GM12892 (cell line): ENCODE data around the gene YIPF2.

Source experiments
- DNase-seq: peaks from one replicate; pipeline ENCODE4 v3.0.0; 2011; ENCODE audit not compliant: insufficient read length
- FAIRE-seq: peaks from 2 replicates; lab custom pipeline; 2011; peaks lifted over from hg19 to GRCh38; lab: Jason Lieb, UNC
- POLR2A ChIP-seq: IDR thresholded peaks from 2 replicates; pipeline ENCODE4 v1.6.1; 2011; ENCODE audit warnings: low read depth, low read length, control low read depth
- POLR2AphosphoS5 ChIP-seq: IDR thresholded peaks from 2 replicates; pipeline ENCODE4 v1.6.1; 2011; ENCODE audit warnings: low read depth, low read length, control low read depth
- TAF1 ChIP-seq: IDR thresholded peaks from 2 replicates; pipeline ENCODE4 v1.6.1; 2011; ENCODE audit warnings: low read depth, mild to moderate bottlenecking, control low read depth, low read length, borderline replicate concordance

Gene YIPF2

DNA sequence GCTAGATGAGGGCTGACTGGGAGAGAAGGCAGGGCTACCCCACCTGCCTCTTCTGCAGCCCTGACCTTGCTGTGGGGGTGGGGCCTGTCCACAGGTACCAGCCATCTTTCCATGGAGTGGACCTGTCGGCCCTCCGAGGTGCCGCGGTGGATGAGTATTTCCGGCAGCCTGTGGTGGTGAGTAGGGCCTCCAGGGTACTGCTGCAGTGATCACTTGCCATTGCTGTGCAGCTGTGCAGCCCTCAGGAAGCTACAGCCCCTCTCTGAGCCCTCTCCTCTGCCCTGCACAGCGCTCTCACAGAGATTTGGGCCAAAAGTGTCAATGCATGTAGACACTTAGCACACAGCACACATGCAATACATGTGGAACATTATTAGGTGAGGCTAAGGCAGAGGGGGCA, 11.8 kb downstream of the YIPF2 start:
- FAIRE-seq (no peak), DNase-seq (no peak)
- TF ChIP-seq TAF1 (no peak), POLR2AphosphoS5 (no peak), POLR2A (no peak)

DNA sequence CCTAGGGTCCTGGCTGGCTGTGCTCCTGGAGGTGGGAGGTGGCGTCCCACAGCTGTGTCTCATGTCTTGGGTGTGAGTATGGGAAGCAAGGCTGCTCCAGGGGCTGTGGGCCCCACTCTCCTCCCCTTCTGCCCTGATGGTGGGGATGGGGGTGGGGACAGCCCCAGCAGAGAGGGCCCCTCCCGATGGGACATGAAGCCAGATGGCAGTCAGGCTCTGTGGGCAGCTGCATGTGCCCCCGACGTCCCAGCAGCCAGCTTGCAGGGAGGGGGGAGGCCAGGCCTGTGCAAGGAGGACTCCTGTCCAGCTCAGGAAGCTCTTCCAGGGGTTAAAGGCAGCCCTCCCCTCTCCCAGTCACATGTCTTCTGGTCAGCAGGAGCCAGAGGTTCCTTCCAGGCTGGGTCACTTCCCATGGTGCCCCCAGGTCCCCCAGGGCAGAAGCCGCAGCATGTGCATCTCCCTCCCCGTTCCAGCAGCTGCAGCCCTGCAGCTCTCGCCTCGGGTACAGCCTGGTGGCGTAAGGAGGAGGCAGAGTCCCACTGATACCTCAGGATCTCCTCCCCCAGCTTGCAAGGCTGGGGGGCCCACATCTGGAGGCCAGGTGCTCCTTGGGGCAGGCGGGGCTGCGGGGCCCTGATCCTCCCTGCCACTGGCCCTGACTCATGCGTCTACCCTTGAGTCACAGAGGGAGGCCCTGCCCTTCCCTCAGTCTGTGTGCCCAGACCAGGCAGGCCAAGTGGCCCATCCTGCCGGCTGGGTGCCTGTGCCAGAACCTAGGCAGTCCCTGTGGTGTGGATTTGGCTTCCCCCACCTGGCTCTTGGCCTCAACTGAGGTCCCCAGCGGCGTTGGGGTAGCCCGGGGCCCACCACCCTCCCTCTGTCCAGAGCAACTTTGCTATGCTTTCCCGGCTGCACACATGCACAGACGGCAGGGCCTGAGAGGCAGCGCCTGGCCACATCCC, 13.0 kb downstream of the YIPF2 start:
- FAIRE-seq (no peak), DNase-seq (no peak)
- TF ChIP-seq POLR2AphosphoS5, result no peak
- no peak for TF ChIP-seq POLR2A
- TF ChIP-seq TAF1, result no peak

DNA sequence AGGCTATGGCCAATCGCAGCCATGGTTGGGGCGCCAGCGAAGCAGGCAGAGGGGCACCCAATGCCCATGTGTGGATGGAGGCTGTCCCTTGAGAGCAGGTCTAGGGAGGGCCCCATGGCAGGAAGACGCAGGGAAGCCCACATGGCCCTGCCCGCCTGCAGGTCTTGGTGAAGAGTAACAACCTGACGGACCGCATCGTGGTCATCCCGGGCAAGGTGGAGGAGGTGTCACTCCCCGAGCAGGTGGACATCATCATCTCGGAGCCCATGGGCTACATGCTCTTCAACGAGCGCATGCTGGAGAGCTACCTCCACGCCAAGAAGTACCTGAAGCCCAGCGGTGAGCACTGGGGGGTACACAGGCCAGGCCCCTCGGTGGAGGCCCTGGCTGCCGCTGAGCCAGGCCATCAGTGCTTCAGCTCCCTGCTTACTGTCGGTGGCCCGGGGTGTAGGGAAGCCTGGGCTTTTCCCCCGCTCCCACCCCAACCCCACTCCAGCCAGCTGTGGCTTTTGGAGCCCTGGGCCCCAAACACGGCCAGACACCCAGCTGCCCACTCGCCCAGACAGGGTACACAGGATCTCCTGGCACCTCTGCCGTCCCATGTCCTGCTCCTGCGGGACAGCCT, 14.6 kb downstream of the YIPF2 start:
- TF ChIP-seq POLR2A (no peak), POLR2AphosphoS5 (no peak), TAF1 (no peak)
- FAIRE-seq (no peak), DNase-seq (no peak)

DNA sequence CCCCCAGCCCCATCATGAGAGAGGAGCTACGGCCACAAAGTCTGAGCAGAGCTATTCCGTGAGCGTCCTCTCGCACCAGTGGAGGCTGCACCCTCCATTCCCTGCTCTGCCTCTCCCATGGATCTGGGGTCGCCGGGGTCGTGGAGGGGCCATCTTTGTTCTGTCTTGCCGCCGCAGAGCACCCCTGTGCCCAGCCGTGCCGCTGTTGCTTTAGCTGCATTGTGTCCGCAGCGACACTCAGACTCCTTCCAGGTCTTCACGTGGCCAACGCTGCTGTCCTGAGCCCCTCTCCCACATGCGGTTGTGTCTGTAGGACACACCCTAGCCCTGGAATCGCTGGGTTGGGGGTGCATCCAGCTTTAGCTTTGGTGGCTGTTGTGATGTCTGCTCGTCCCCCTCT, 15.8 kb downstream of the YIPF2 start:
- DNase-seq (no peak), FAIRE-seq (no peak)
- TF ChIP-seq POLR2AphosphoS5 (no peak), TAF1 (no peak), POLR2A (no peak)

DNA sequence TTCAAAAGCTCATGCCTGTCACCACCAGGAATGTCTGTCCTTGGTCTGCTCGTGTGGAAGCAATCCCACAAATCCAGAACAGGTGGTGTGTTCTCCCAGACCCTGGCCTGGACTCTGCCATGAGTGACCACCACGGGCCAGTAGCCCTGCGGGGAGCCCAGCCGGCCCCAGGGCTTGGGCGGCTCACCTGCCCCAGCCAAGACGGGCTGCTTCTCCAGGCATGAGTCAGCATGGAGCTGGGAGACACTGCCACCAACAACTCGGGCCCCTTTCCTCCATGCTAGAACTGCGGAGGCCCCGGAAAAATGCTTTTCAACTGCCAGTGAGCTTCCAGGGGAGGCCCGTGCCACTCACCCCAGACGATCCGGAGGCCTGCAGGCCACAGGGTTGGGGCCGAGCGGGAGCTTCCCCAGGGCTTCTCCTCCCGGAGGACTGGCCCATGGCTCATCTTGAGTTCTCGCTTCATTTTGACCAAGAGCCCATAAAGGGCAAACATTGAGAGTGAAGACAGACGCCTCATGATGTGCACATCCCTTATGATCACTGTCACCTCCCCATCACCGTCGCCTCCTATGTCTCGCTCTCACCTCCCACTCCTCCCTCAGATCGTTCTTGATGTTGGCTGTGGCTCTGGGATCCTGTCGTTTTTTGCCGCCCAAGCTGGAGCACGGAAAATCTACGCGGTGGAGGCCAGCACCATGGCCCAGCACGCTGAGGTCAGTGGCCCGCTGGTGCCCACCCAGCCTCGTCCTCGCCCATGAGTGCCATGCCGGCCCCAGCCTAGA, 16.7 kb downstream of the YIPF2 start:
- no peak for FAIRE-seq
- DNase-seq, result no peak
- no peak for TF ChIP-seq POLR2AphosphoS5
- TF ChIP-seq POLR2A, result no peak
- TF ChIP-seq TAF1, result no peak

DNA sequence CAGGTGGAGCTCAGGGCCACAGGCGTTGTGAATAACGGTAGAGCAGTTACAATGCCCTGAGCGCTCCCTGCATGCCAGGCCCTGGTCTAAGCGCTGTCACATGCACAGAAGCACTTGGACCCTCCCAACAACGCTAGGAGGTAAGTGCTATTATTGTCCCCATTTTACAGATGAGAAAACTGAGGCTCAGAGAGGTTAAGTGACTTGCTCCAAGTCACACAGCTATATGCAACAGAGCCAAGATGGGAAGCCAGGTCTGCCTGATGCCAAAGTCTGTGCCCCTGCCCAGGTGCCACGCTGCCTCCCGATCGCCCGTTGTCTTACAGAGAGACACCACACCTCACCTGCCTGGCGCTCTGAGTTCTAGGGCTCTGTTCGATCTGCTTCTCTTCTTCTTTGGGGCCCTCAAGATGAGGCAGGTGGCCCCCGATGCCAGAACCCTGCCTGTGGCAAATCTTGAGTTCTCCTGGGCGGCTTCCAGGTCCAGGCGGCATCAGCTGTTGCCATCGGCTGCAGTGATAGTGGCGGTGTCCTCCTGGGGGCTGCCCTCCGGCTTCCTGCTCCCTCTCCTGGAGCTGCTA, 20.0 kb downstream of the YIPF2 start:
- DNase-seq (no peak), FAIRE-seq (no peak)
- TF ChIP-seq POLR2A (no peak), POLR2AphosphoS5 (no peak), TAF1 (no peak)

DNA sequence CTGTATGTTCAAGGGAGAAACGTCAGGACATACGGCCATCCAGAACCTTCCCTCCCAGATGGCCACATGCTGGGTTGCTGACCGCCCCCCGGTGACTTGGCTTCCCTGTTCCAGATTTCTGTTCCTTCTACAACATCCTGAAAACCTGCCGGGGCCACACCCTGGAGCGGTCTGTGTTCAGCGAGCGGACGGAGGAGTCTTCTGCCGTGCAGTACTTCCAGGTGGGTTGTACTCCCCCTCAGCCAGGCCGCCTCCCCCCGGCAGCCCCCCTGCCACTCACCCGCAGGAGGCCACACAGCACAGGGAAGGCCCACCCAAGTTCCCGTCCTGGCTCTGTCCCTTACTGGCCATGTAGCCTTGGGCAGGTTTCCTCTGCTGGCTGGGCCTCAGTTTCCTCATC, 20.5 kb downstream of the YIPF2 start:
- DNase-seq (no peak), FAIRE-seq (no peak)
- no peak for TF ChIP-seq POLR2AphosphoS5

DNA sequence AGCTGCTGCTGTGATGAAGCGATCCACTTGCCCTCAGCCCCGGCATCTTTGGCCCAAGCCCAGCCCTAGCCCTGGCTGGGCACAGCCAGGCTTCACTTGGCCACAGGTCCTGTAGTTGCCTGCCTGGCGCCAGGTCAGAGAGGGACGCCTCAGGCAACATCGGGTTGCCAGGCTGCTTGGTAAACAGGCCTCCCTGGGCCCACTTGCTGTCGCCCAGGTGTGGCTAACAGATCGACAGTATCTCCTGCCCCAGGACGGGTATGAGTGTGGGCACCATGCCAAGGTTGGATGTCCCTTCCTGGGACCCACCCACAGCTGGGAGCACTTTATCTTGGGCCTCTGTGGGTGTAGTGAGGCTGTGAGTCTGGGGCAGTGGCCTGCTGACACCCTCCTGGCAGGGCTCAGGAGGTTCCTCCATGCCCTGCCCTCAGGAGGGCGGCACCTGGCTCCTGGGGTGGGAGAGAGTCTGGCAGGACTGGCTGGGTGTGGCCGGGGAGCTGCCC, 29.2 kb downstream of the YIPF2 start:
- FAIRE-seq (no peak), DNase-seq (no peak)
- TF ChIP-seq TAF1 (no peak), POLR2A (no peak), POLR2AphosphoS5 (no peak)

DNA sequence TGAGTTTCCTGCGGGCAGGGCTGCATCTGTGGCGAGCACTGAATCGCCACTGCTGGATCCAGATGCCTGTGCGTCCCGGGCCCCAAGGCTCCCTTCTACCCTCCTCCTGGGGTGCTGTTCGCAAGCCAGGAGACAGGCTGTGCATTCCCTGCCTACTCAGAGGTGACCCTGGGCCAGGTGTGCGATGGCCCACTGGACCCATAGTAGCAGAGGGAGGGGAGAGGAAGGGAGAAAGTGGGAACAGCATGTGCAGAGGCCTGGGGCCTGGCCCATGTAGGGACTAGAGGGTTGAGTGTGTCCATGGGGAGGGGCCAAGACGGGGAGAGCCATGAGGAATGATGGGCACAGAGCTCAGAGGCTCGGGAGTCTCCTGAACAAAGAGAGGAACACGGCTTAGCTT, 29.8 kb downstream of the YIPF2 start:
- TF ChIP-seq POLR2A, result no peak
- TF ChIP-seq TAF1, result no peak
- DNase-seq (no peak), FAIRE-seq (no peak)

DNA sequence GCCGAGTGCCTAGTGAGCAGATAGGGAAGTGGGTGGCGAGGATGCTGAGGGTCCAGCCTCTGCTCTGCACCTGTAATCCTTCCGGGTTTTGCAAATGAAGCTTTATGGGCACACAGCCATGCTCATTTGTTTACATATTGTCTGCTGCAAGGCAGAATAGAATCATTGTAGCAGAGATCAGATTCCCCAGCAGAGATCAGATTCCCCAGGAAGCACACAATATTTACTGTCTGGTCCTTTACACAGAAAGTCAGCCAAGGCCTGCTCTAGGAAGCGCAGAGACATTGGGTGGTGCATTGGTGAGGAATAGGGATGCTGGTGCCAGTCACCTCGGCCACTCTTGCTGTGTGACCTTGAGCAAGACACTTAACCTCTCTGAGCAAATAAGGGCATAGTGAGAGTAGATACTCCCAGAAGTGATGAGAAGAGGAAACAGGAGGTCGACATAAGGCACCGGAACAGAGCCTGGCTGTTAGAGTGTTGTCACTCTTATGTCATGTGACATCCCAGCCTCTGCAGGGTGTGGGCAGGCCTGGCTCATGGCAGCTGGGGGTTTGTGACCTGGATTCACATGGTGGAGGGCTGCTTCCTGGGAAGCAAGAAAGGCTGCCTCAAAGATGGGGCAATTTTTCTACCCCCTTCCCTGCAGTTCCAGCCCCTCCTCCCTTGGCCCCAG, 31.4 kb downstream of the YIPF2 start:
- DNase-seq (no peak), FAIRE-seq (no peak)
- TF ChIP-seq POLR2AphosphoS5 (no peak), POLR2A (no peak), TAF1 (no peak)
